Activated naive CD4-positive, alpha-beta T cell treated with anti-CD3 and anti-CD28 coated beads for 36 hours (primary cell): ENCODE data around the gene CFDP1. TPM values are rescaled to one million over a fixed set of nuclear protein-coding genes. Genes with fewer than 3 reads are reported as not detected.
"Not testable (repeated sequence)": the region's sequence is repeated elsewhere in the genome, so short reads cannot be mapped to it uniquely, and the experiment has no call there.

Source experiments
- CTCF ChIA-PET: fragments of 350-600 bp; sonication (Branson Sonifier 250); formaldehyde crosslinking; loops from one replicate; lab custom pipeline; 2021; ENCODE audit warnings: antibody characterized with exemption; lab: Charles Lee
- DNase-seq: peaks from one replicate; pipeline ENCODE4 v3.0.0-alpha.2; 2020
- H3K27ac Mint-ChIP-seq: one replicate; pipeline ENCODE4 v1.8.0; 2021; ENCODE audit warnings: mild to moderate bottlenecking, mixed read lengths
- H3K27me3 Mint-ChIP-seq: one replicate; pipeline ENCODE4 v1.8.0; 2021; ENCODE audit warnings: low read depth, mixed read lengths
- H3K36me3 Mint-ChIP-seq: one replicate; pipeline ENCODE4 v1.8.0; 2021; ENCODE audit warnings: low read depth, mixed read lengths
- H3K4me1 Mint-ChIP-seq: one replicate; pipeline ENCODE4 v1.8.0; 2021; ENCODE audit warnings: low read depth, mixed read lengths
- H3K4me3 Mint-ChIP-seq: one replicate; pipeline ENCODE4 v1.8.0; 2021; ENCODE audit warnings: mild to moderate bottlenecking, moderate library complexity, mixed read lengths
- H3K9me3 Mint-ChIP-seq: one replicate; pipeline ENCODE4 v1.8.0; 2021; ENCODE audit warnings: mixed read lengths
- intact Hi-C: fragments of 100-400 bp; cut with micrococcal nuclease; formaldehyde crosslinking; loops from one replicate; pipeline ENCODE4 v1.15.1; 2023
- total RNA-seq, 2 experiments: library from RNA; stranded (reverse); gene quantifications; one replicate each; pipeline ENCODE4 v1.2.3, GENCODE V29; 2021

CFDP1 gene
- total RNA-seq, 2 experiments from 2014 or later = 37.2 to 44.1 TPM

DNA sequence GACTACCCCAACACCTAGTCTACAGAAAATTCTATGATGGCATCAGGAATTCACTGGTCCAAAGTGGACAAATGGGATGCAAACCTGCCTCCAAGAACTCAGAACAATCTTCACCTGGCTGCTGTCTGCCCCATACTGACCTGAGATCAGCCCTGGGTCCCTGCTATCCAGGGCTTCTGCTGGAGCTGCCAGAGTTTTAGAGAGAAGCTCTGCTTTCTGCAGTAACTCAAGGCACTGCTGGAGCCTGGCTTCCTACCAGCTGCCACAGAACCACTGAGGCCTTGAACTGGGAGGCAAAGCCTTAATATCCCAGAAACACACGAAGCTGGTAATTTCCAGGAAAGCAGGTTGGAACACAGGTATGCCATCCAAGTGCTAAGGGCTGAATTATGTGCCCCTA is 23.7 kb upstream of the CFDP1 start:
- intact Hi-C loops = no loop called here
- H3K4me3 Mint-ChIP-seq = no peak overlapping the region
- no peaks in the 10 kb centered on the region for H3K27me3 Mint-ChIP-seq
- no peak for DNase-seq
- CTCF ChIA-PET = interaction anchor here (0.9 to 1.6 kb wide), 2 partner anchors 15 to 58 kb away, joined by 3 to 4 read pairs; no protein-coding TSS in a partner anchor
- H3K9me3 Mint-ChIP-seq = no peaks in the 10 kb centered on the region
- H3K36me3 Mint-ChIP-seq = peaks cover 3% of the 10 kb centered on the region
- peaks cover 44% of the 10 kb centered on the region for H3K4me1 Mint-ChIP-seq
- no peak overlapping the region for H3K27ac Mint-ChIP-seq

DNA sequence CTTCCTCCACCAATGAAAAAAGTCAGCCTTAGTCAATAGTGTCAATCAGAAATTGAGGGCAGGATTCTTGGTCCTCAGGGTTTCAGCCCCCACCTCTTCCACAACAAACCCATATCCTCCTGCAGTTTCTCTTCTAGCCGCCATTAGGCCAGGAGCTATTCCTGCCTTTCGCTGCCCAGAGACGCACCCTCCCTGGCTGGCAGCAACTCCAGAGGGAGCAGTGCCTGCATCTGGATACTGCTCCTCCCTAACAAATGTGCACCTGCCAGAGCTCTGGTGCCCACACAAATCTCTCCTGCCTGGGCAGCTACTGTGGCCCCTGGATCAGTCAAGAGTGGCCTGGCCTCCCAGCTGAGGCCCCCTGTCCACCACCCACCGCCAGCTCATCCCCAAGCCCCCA is 23.2 kb upstream of the CFDP1 start:
- intact Hi-C loops, H3K27ac Mint-ChIP-seq, H3K27me3 Mint-ChIP-seq, H3K4me3 Mint-ChIP-seq, H3K36me3 Mint-ChIP-seq, DNase-seq, H3K9me3 Mint-ChIP-seq: not testable (repeated sequence)
- CTCF ChIA-PET = interaction anchor here (0.9 to 1.6 kb wide), 3 partner anchors 8 to 59 kb away, joined by 3 to 5 read pairs (median 4); partner anchors contain the start of gene TMEM170A
- peaks cover 39% of the 10 kb centered on the region for H3K4me1 Mint-ChIP-seq

DNA sequence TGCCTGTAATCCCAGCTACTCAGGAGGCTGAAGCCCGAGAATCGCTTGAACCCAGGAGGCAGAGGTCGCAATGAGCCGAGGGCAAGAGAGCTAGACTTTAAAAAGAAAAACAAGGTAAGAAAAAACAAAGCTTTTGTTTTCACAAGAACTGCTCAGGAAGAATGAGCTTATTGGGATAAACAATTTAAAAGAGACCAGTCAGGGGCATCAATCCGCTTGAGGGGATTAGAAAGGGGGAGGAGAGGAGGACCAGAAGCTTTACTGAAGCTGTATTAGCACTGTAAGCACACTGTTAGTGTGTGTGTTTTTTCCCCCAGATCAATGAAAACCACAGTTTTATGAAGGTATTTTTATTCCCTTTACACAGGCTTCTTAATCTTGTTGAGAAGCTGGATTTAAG is 22.4 kb upstream of the CFDP1 start:
- no peak overlapping the region for H3K27ac Mint-ChIP-seq

DNA sequence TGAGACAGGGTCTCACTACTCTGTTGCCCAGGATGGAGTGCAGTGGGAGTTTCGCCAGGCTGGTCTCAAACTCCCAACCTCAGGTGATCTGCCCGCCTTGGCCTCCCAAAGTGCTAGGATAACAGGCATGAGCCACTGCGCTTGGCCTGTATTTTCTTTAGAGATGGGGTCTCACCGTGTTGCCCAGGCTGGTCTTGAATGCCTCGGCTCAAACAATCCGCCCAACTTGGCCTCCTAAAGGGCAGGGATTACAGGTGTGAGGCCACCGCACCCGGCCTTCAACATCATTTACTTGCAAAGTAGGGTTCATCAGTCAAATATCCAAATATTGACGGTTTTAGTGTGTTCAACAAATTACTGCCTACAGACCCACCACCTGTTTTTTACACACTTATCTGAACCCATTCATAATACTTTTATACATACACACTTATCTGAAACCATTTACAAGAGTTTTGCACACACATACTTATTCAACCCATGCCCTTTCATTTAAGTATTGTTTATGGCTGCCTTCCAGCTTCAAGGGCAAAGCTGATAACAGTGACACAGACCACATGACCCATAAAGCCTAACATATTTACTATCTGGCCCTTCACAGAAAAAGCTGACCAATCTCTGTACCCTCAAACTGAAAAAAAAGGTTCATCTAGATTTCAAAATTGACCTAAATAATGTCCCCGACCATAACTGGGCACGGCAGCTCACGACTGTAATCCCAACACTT is 19.3 kb upstream of the CFDP1 start:
- no peak overlapping the region for H3K27ac Mint-ChIP-seq
- no peaks in the 10 kb centered on the region for H3K27me3 Mint-ChIP-seq
- H3K9me3 Mint-ChIP-seq = no peaks in the 10 kb centered on the region
- H3K4me3 Mint-ChIP-seq = no peak overlapping the region
- peaks cover 7% of the 10 kb centered on the region for H3K36me3 Mint-ChIP-seq
- DNase-seq = no peak
- H3K4me1 Mint-ChIP-seq = peaks cover 17% of the 10 kb centered on the region
- intact Hi-C loops = no loop called here
- CTCF ChIA-PET = interaction anchor here (0.6 to 2.3 kb wide), 3 partner anchors 13 to 253 kb away, joined by 3 to 7 read pairs (median 4); partner anchors contain the start of gene TMEM170A

More for the DNA sequence above, 22.4 kb upstream of the CFDP1 start:
- Mint-ChIP-seq H3K4me3 (no peak overlapping the region), H3K27me3 (no peaks in the 10 kb centered on the region), H3K36me3 (peaks cover 6% of the 10 kb centered on the region), H3K4me1 (peaks cover 33% of the 10 kb centered on the region), H3K9me3 (no peaks in the 10 kb centered on the region)
- DNase-seq = no peak
- CTCF ChIA-PET = interaction anchor here (0.6 to 1.6 kb wide), 3 partner anchors 9 to 89 kb away, joined by 4 to 5 read pairs (median 4); partner anchors contain the start of gene TMEM170A
- intact Hi-C loops = no loop called here

DNA sequence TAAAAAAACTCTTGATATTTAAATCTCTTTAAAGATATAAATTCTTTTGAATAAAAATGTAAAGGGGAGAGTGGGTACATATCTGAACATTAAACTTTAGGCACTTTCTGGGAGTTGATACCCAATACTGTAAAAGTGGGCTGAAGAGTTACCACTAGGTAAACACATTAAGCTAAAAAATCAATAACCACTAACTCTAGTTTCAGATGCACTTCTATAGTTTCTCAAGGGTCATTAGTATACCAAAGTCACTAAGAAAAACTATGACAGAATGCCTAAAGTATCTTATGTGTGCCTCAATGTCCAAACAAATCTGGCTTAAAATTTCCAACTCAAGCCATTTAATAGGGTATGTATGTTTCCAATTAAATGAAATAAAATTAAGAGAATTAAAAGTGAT is 13.1 kb upstream of the CFDP1 start:
- no peaks in the 10 kb centered on the region for H3K27me3 Mint-ChIP-seq

DNA sequence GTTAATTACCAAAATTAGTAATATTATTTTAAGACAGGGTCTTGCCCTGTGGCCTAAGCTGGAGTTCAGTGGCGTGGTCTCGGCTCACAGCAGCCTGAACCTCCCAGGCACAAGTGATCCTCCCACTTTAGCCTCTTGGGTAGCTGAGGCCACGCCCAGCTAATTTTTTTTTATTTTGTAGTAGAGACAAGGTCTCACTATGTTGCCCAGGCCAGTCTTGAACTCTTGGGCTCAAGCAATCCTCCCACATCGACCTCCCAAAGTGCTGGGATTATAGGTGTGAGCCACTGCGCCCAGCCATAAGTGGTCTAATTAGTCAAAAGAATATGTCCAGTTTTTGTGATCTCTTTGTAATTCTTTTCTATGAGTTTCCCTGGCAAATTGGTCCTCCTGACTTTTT is 12.0 kb upstream of the CFDP1 start:
- Mint-ChIP-seq H3K9me3 (no peaks in the 10 kb centered on the region), H3K36me3 (peaks cover 4% of the 10 kb centered on the region)

More for the DNA sequence above, 13.1 kb upstream of the CFDP1 start:
- H3K36me3 Mint-ChIP-seq = peaks cover 7% of the 10 kb centered on the region
- CTCF ChIA-PET = interaction anchor here (0.7 to 1.4 kb wide), 2 partner anchors 19 to 36 kb away, joined by 4 to 8 read pairs; no protein-coding TSS in a partner anchor
- no peak for DNase-seq
- peaks cover 4% of the 10 kb centered on the region for H3K4me1 Mint-ChIP-seq
- intact Hi-C loops = no loop called here
- no peak overlapping the region for H3K4me3 Mint-ChIP-seq
- H3K27ac Mint-ChIP-seq = no peak overlapping the region
- H3K9me3 Mint-ChIP-seq = no peaks in the 10 kb centered on the region

DNA sequence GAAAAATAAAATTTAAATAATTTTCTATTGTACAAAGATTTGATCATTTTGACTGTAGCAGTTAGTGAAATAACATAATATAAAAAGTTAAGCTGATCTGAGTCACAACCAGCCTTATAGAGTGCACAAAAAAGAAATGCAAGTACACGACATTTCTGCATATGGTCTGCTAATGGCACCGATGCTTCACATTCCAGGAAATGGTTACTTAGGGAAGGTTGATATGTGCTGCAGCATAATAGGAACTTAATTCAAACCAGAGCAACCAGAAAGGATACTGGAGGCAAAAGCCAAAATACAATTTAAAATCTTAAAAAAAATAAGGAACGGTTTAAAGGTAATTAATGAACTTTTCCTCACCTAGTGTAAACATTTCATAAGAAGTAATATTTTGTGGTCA is 10.0 kb upstream of the CFDP1 start:
- CTCF ChIA-PET = interaction anchor here (1.2 kb wide), 1 partner anchor 9 kb away, joined by 4 read pairs; no protein-coding TSS in a partner anchor
- no peaks in the 10 kb centered on the region for H3K27me3 Mint-ChIP-seq
- no peaks in the 10 kb centered on the region for H3K9me3 Mint-ChIP-seq

More for the DNA sequence above, 12.0 kb upstream of the CFDP1 start:
- H3K27me3 Mint-ChIP-seq = no peaks in the 10 kb centered on the region
- H3K4me3 Mint-ChIP-seq = no peak overlapping the region
- DNase-seq = no peak
- intact Hi-C loops = no loop called here
- peaks cover 4% of the 10 kb centered on the region for H3K4me1 Mint-ChIP-seq
- CTCF ChIA-PET = interaction anchor here (0.7 to 1.3 kb wide), 2 partner anchors 20 to 305 kb away, joined by 3 to 5 read pairs; partner anchors contain the start of gene TMEM170A
- H3K27ac Mint-ChIP-seq = no peak overlapping the region

DNA sequence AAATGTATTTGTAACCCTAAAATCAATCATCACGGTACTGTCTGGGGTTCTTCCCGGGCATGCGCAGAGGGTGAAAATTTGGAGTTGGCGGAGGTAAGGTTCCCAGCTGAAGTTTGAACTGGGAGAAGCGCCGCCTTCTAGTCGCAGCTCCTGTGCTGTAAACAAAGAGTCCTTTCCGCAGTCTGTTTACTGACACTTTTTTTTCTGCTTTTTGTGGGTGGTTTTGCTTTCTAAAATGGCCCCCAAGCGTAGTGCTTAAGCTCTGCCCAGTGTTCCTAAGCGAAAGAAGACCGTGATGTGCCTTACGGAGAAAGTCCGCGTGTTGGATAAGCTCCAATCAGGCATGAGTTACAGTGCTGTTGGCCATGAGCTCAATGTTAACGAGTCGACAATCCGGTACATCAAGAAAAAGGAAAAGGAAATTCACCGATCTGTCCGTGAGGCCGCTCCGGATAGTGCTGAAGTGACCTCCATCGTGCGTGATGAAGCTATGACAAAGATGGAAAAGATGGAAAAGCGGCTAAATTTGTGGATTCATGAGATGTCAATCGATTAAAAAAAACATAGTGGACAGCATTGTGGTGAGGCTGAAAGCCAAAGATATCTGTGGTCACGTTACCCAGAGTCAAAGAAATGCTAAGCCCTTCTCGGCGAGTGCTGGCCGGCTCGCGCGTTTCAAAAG is 570 bp upstream of the CFDP1 start:
- H3K9me3 Mint-ChIP-seq = no peaks in the 10 kb centered on the region
- peaks cover 11% of the 10 kb centered on the region for H3K36me3 Mint-ChIP-seq
- intact Hi-C loops = loop anchor here (1.0 to 10.0 kb wide), 13 partner anchors 30 to 1756 kb away; partner anchors contain the start of genes ADAT1, GABARAPL2, KARS1 and PSMD7
- H3K4me1 Mint-ChIP-seq = peaks cover 30% of the 10 kb centered on the region
- H3K27me3 Mint-ChIP-seq = no peaks in the 10 kb centered on the region
- peak overlapping the region; percentile 93 for H3K27ac Mint-ChIP-seq
- H3K4me3 Mint-ChIP-seq = peak overlapping the region; percentile 81
- peak; percentile 70 for DNase-seq
- CTCF ChIA-PET = interaction anchor here (0.9 to 2.0 kb wide), 4 partner anchors 9 to 83 kb away, joined by 3 to 12 read pairs (median 5); partner anchors contain the start of gene TMEM170A

More for the DNA sequence above, 10.0 kb upstream of the CFDP1 start:
- no peak for DNase-seq
- Mint-ChIP-seq H3K4me3 (no peak overlapping the region), H3K36me3 (no peaks in the 10 kb centered on the region), H3K27ac (no peak overlapping the region), H3K4me1 (no peaks in the 10 kb centered on the region)
- intact Hi-C loops = no loop called here

DNA sequence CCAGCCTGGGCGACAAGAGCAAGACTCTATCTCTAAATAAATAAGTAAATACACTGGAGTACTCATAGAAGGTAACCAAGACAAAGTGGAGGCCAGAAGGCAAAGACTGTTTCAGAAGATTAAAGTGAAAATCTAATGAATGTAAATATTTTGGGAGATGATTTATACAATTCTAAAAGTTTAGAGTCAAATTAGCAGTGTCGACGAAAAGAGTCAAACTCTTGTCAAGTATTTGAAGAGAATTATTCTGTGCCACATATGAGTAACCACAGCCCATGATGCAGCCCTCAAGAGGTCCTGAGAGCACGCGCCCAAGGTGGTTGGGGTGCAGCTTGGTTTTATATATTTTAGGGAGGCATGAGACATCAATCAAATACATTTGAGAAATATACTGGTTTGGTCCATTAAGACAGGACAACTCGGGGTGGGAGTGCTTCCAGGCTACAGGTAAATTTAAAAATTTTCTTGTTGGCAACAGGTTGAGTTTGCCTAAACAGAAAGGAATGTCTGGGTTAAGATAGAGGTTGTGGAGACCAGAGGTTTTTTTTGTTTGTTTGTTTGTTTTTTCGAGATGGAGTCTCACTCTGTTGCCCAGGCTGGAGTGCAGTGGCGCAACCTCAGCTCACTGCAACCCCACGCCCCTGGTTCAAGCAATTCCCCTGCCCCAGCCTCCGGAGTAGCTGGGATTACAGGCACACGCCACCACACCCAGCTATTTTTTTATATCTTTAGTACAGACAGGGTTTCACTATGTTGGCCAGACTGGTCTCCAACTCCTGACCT is 3.5 kb downstream of the CFDP1 start:
- CTCF ChIA-PET = no interaction called here
- H3K36me3 Mint-ChIP-seq = peaks cover 13% of the 10 kb centered on the region
- DNase-seq = no peak
- no peaks in the 10 kb centered on the region for H3K27me3 Mint-ChIP-seq
- H3K4me3 Mint-ChIP-seq = no peak overlapping the region
- intact Hi-C loops = loop anchor here (10.0 kb wide), 1 partner anchor 1135 kb away; the partner anchor contains the start of gene PSMD7
- H3K27ac Mint-ChIP-seq = no peak overlapping the region
- no peaks in the 10 kb centered on the region for H3K9me3 Mint-ChIP-seq
- H3K4me1 Mint-ChIP-seq = peaks cover 47% of the 10 kb centered on the region

DNA sequence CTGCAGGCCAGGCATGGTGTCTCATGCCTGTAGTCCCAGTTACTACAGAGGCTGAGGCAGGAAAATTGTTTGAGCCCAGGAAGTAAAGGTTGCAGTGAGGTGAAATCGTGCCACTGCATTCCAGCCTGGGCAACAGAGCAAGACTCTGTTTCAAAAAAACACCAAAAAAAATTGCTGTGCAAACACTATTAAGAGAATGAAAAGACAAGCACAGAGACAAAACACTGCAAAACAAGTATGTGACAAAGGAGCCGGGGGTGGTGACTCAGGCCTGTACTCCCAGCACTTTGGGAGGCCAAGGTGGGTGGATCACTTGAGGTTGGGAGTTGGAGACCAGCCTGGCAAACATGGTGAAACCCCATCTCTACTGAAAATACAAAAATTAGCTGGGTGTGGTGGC is 6.8 kb downstream of the CFDP1 start:
- CTCF ChIA-PET, H3K27me3 Mint-ChIP-seq, intact Hi-C loops, H3K27ac Mint-ChIP-seq, H3K4me3 Mint-ChIP-seq, H3K9me3 Mint-ChIP-seq, H3K36me3 Mint-ChIP-seq: not testable (repeated sequence)
- peaks cover 43% of the 10 kb centered on the region for H3K4me1 Mint-ChIP-seq
- peak; percentile 14 for DNase-seq

DNA sequence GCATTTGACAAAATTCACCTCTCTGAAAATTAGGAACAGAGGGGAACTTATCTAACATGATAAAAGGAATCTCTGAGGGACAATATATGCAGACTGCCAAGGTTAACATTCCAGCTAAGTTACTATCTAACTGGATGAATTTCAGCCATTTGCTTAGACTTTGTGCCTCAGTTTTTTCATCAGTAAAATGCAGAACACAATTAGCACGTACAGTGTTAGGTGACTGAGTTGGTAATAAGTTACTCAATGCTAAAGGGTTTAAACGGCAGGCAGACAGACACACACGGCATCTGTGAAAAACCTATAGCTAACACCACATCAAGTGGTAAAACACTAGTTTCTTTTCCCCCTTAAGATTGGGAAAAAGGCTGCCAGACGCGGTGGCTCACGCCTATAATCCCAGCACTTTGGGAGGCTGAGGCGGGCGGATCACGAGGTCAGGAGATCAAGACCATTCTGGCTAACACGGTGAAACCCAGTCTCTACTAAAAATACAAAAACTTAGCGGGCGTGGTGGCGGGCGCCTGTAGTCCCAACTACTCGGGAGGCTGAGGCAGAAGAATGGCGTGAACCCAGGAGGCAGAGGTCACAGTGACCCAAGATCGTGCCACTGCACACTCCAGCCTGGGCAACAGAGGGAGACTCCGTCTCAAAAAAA is 9.1 kb downstream of the CFDP1 start:
- H3K9me3 Mint-ChIP-seq, DNase-seq, H3K4me3 Mint-ChIP-seq, H3K36me3 Mint-ChIP-seq, intact Hi-C loops, H3K27me3 Mint-ChIP-seq, H3K27ac Mint-ChIP-seq: not testable (repeated sequence)
- H3K4me1 Mint-ChIP-seq = peaks cover 44% of the 10 kb centered on the region
- CTCF ChIA-PET = interaction anchor here (0.6 to 1.1 kb wide), 2 partner anchors 12 to 245 kb away, joined by 3 read pairs; no protein-coding TSS in a partner anchor
